Natural killer cell (primary cell): Measurements from ENCODE around the gene PITPNC1. TPM values are rescaled to one million over a fixed set of nuclear protein-coding genes. Genes with fewer than 3 reads are reported as not detected.
A peak's percentile ranks its signal among the peaks of the same experiment; 100 is the strongest.
"Not testable (repeated sequence)": the region's sequence is repeated elsewhere in the genome, so short reads cannot be mapped to it uniquely, and the experiment has no call there.

Source experiments
- ATAC-seq, 3 donors: fragments of 150-1000 bp in 2 of 3; fragments of 200-7000 bp in 1 of 3; cut with Tn5 transposase; 1 replicate in 1 of 3; 2 replicates in 2 of 3; pipeline ENCODE4 v1.10.0; 2021; ENCODE audit warnings: mild to moderate bottlenecking in 2 of 3, moderate library complexity in 2 of 3
- DNase-seq, 2 donors: peaks; one replicate each; pipeline versions ENCODE4 v3.0.0 to v3.0.0-alpha.2; 2013 to 2021; ENCODE audit warnings: mixed read lengths in 1 of 2
- H3K27ac ChIP-seq: one replicate; pipeline ENCODE4 v1.5.1; 2013; ENCODE audit warnings: mild to moderate bottlenecking, low read length
- H3K27me3 ChIP-seq: one replicate; pipeline ENCODE4 v1.6.1; 2013; ENCODE audit warnings: low read length; ENCODE audit not compliant: control insufficient read depth, insufficient read depth
- H3K36me3 ChIP-seq: one replicate; pipeline ENCODE4 v1.6.1; 2013; ENCODE audit warnings: low read length; ENCODE audit not compliant: control insufficient read depth, insufficient read depth
- H3K4me1 ChIP-seq: one replicate; pipeline ENCODE4 v1.6.1; 2013; ENCODE audit warnings: low read length; ENCODE audit not compliant: control insufficient read depth, insufficient read depth
- H3K4me3 ChIP-seq: one replicate; pipeline ENCODE4 v1.5.1; 2013; ENCODE audit warnings: low read length
- H3K9me3 ChIP-seq: one replicate; pipeline ENCODE4 v1.6.1; 2013; ENCODE audit warnings: low read length; ENCODE audit not compliant: control insufficient read depth, insufficient read depth
- H3K27ac Mint-ChIP-seq, 2 donors: one replicate each; pipeline ENCODE4 v1.8.0; 2022; ENCODE audit warnings: mild to moderate bottlenecking in 2 of 2, mixed read lengths in 2 of 2, moderate library complexity in 1 of 2
- H3K27me3 Mint-ChIP-seq, 2 donors: one replicate each; pipeline ENCODE4 v1.8.0; 2022; ENCODE audit warnings: low read depth in 2 of 2, mixed read lengths in 2 of 2
- H3K36me3 Mint-ChIP-seq: one replicate; pipeline ENCODE4 v1.8.0; 2022; ENCODE audit warnings: mixed read lengths
- H3K4me1 Mint-ChIP-seq, 2 donors: one replicate each; pipeline ENCODE4 v1.8.0; 2022; ENCODE audit warnings: mixed read lengths in 2 of 2
- H3K4me3 Mint-ChIP-seq: one replicate; pipeline ENCODE4 v1.8.0; 2022; ENCODE audit warnings: mild to moderate bottlenecking, moderate library complexity, mixed read lengths
- H3K9me3 Mint-ChIP-seq, 2 donors: one replicate each; pipeline ENCODE4 v1.8.0; 2022; ENCODE audit warnings: mixed read lengths in 2 of 2
- CTCF ChIP-seq: fragments of 200-600 bp; IDR thresholded peaks from one replicate; pipeline ENCODE4 v1.8.0; 2022; ENCODE audit warnings: antibody characterized with exemption
- WGBS: methylation state at CpG from one replicate; pipeline ENCODE4 v1.1.7; 2013; ENCODE audit warnings: missing lambda C conversion rate; ENCODE audit not compliant: insufficient coverage; 5-methylcytosine and 5-hydroxymethylcytosine counted together
- intact Hi-C: fragments of 100-400 bp; cut with micrococcal nuclease; formaldehyde crosslinking; loops from one replicate; pipeline ENCODE4 v1.14.2; 2022
- total RNA-seq, 4 donors: library from RNA; stranded (reverse); fragments of 120-200 nt in 1 of 4; gene quantifications; one replicate each; pipeline versions ENCODE4 v1.2.3 to v1.2.4, GENCODE V29; 2013 to 2022

Gene PITPNC1
- total RNA-seq, 3 donors from 2014 or later (not counting 1 experiment from before 2014, with no cell fraction given) = 150 to 185 (median 169) TPM

GRCh38 chr17:67492824-67493517 is 115.9 kb downstream of the PITPNC1 start:
- no peak for TF ChIP-seq CTCF
- H3K9me3 Mint-ChIP-seq = no peaks in the 10 kb centered on the region
- ATAC-seq (no peak), DNase-seq (no peak)
- H3K4me3 ChIP-seq = no peak overlapping the region
- H3K27ac Mint-ChIP-seq = peak overlapping the region in 1 of 2 donors; percentile 93
- peaks cover 60% of the 10 kb centered on the region for H3K4me1 ChIP-seq
- no peaks in the 10 kb centered on the region for H3K27me3 ChIP-seq
- no peaks in the 10 kb centered on the region for H3K9me3 ChIP-seq
- peaks cover 70 to 77% of the 10 kb centered on the region in 2 donors for H3K4me1 Mint-ChIP-seq
- no peaks in the 10 kb centered on the region for H3K36me3 Mint-ChIP-seq
- WGBS = 91% methylated on average over 12 of the region's 13 CpGs
- H3K4me3 Mint-ChIP-seq = peak overlapping the region; percentile 54
- no peaks in the 10 kb centered on the region for H3K36me3 ChIP-seq
- H3K27ac ChIP-seq = no peak overlapping the region
- intact Hi-C loops = no loop called here
- no peaks in the 10 kb centered on the region for H3K27me3 Mint-ChIP-seq

- DNase-seq (no peak), ATAC-seq (no peak)
- no peaks in the 10 kb centered on the region for H3K36me3 ChIP-seq
- no peak for TF ChIP-seq CTCF
- Mint-ChIP-seq H3K27me3 (no peaks in the 10 kb centered on the region), H3K4me3 (peak overlapping the region; percentile 56), H3K36me3 (no peaks in the 10 kb centered on the region), H3K27ac (no peak overlapping the region), H3K9me3 (no peaks in the 10 kb centered on the region), H3K4me1 (peaks cover 71 to 79% of the 10 kb centered on the region in 2 donors)
- H3K4me3 ChIP-seq = no peak overlapping the region
- H3K27me3 ChIP-seq = no peaks in the 10 kb centered on the region
- H3K27ac ChIP-seq = no peak overlapping the region
- WGBS = 85% methylated on average over 2 of the region's 4 CpGs
- intact Hi-C loops = no loop called here
- H3K4me1 ChIP-seq = peaks cover 53% of the 10 kb centered on the region
- H3K9me3 ChIP-seq = no peaks in the 10 kb centered on the region
These were observed 116.7 kb downstream of the PITPNC1 start for GRCh38 chr17:67493812-67494211.

- 100% methylated on average over 1 of the region's 5 CpGs for WGBS
- DNase-seq, H3K27ac Mint-ChIP-seq, H3K4me3 Mint-ChIP-seq, H3K36me3 ChIP-seq, ATAC-seq, H3K27me3 Mint-ChIP-seq, H3K27me3 ChIP-seq, H3K27ac ChIP-seq, intact Hi-C loops, H3K9me3 ChIP-seq, H3K9me3 Mint-ChIP-seq, H3K36me3 Mint-ChIP-seq, H3K4me3 ChIP-seq: not testable (repeated sequence)
- peaks cover 69 to 77% of the 10 kb centered on the region in 2 donors for H3K4me1 Mint-ChIP-seq
- H3K4me1 ChIP-seq = peaks cover 44% of the 10 kb centered on the region
These were observed 118.5 kb downstream of the PITPNC1 start for GRCh38 chr17:67495534-67495933.

GRCh38 chr17:67496286-67496685 is 119.2 kb downstream of the PITPNC1 start:
- no peaks in the 10 kb centered on the region for H3K36me3 Mint-ChIP-seq
- no peak overlapping the region for H3K27ac Mint-ChIP-seq
- no peak overlapping the region for H3K4me3 ChIP-seq
- ATAC-seq = no peak
- DNase-seq = no peak
- no peaks in the 10 kb centered on the region for H3K9me3 ChIP-seq
- H3K4me1 Mint-ChIP-seq = peaks cover 67 to 74% of the 10 kb centered on the region in 2 donors
- no peak for TF ChIP-seq CTCF
- no peaks in the 10 kb centered on the region for H3K36me3 ChIP-seq
- no peak overlapping the region for H3K4me3 Mint-ChIP-seq
- intact Hi-C loops = no loop called here
- no peak overlapping the region for H3K27ac ChIP-seq
- H3K27me3 Mint-ChIP-seq = no peaks in the 10 kb centered on the region
- peaks cover 37% of the 10 kb centered on the region for H3K4me1 ChIP-seq
- no peaks in the 10 kb centered on the region for H3K9me3 Mint-ChIP-seq
- no peaks in the 10 kb centered on the region for H3K27me3 ChIP-seq
- 78% methylated on average over 7 of the region's 7 CpGs for WGBS
